K562 (cell line): ENCODE measurements around the gene ZNF565. TPM values are rescaled to one million over a fixed set of nuclear protein-coding genes. Genes with fewer than 3 reads are reported as not detected.

Experiments
- ATAC-seq: fragments of 200-7000 bp; cut with Tn5 transposase; 3 replicates; pipeline ENCODE4 v1.9.1; 2020; ENCODE audit warnings: moderate library complexity
- BruUV-seq: library from RNA; stranded (reverse); fragments of 400-500 nt; replicated peaks from 2 replicates; lab custom pipeline; 2021; lab: Mats Ljungman, UMichigan
- CTCF ChIA-PET: fragments of 300-600 bp; formaldehyde crosslinking; extraction: SDS; loops from one replicate; lab custom pipeline; 2021; ENCODE audit warnings: low intra/inter-chr PET ratio; lab: Yijun Ruan, JAX
- POLR2A ChIA-PET: fragments of 300-600, 350-650 bp; sonication (Branson Sonifier 250); formaldehyde crosslinking; extraction: SDS; loops from one replicate; lab custom pipeline; 2021; ENCODE audit warnings: antibody characterized with exemption, inconsistent platforms; lab: Yijun Ruan, JAX
- DNase-seq, 4 experiments: peaks; one replicate each; pipeline versions ENCODE4 v3.0.0 to v3.0.0-alpha.2; 2011 to 2018; ENCODE audit warnings: low spot score in 3 of 4, mixed read lengths in 3 of 4; ENCODE audit errors: extremely low read depth in 1 of 4
- FAIRE-seq: peaks from 2 replicates; lab custom pipeline; 2011; peaks lifted over from hg19 to GRCh38; lab: Jason Lieb, UNC
- H2AFZ ChIP-seq: 2 replicates; pipeline ENCODE4 v1.6.0; 2011; ENCODE audit warnings: low read depth, low read length, control low read depth, inconsistent platforms
- H3K27ac ChIP-seq: fragments of 200-600 bp; 3 replicates; pipeline ENCODE4 v1.8.0; 2011; ENCODE audit warnings: low read depth, mild to moderate bottlenecking, control low read depth, inconsistent platforms, low read length, moderate library complexity, mixed read lengths; ENCODE audit errors: extremely low read depth
- H3K27me3 ChIP-seq, 2 experiments: fragments of 300-600 bp in 1 of 2; 2 replicates in 1 of 2; 3 replicates in 1 of 2; pipeline versions ENCODE4 v1.6.0 to v1.8.0; 2011; ENCODE audit warnings: inconsistent platforms in 2 of 2, low read length in 2 of 2, mild to moderate bottlenecking in 1 of 2, mixed read lengths in 1 of 2, moderate library complexity in 1 of 2; ENCODE audit not compliant: control insufficient read depth in 2 of 2, insufficient read depth in 2 of 2
- H3K36me3 ChIP-seq: fragments of 300-600 bp; 3 replicates; pipeline ENCODE4 v1.8.0; 2011; ENCODE audit warnings: mild to moderate bottlenecking, low read length, inconsistent platforms; ENCODE audit not compliant: control insufficient read depth, insufficient read depth
- H3K4me1 ChIP-seq, 2 experiments: fragments of 200-600 bp in 1 of 2; replicated peaks in 1 of 2; 2 replicates in 1 of 2; 3 replicates in 1 of 2; pipeline versions ENCODE4 v1.5.1 to v1.8.0; 2011; ENCODE audit warnings: inconsistent platforms in 2 of 2, low read length in 2 of 2, mild to moderate bottlenecking in 1 of 2, mixed read lengths in 1 of 2, moderate library complexity in 1 of 2; ENCODE audit not compliant: control insufficient read depth in 2 of 2, insufficient read depth in 2 of 2
- H3K4me2 ChIP-seq: 2 replicates; pipeline ENCODE4 v1.6.1; 2011; ENCODE audit warnings: low read length, control low read depth, inconsistent platforms, mixed read lengths; ENCODE audit not compliant: insufficient read depth
- H3K4me3 ChIP-seq: fragments of 200-600 bp; sonication (generic), shearing (Covaris generic); 2 replicates; pipeline ENCODE4 v1.5.1; 2016; ENCODE audit warnings: control low read depth, inconsistent platforms
- H3K79me2 ChIP-seq: fragments of 200-600 bp; 3 replicates; pipeline ENCODE4 v1.8.0; 2011; ENCODE audit warnings: low read length, inconsistent platforms; ENCODE audit not compliant: control insufficient read depth, insufficient read depth
- H3K9ac ChIP-seq, 2 experiments: 2 replicates each; pipeline versions ENCODE4 v1.6.0 to v1.6.1; 2011; ENCODE audit warnings: low read depth in 2 of 2, low read length in 2 of 2, control low read depth in 1 of 2, inconsistent platforms in 1 of 2, mild to moderate bottlenecking in 1 of 2, mixed read lengths in 1 of 2; ENCODE audit not compliant: insufficient read depth in 1 of 2
- H3K9me1 ChIP-seq: one replicate; pipeline ENCODE4 v1.6.0; 2011; ENCODE audit warnings: inconsistent platforms, mild to moderate bottlenecking, low read length, moderate library complexity; ENCODE audit not compliant: control insufficient read depth, insufficient read depth
- H3K9me3 ChIP-seq: replicated peaks from 2 replicates; pipeline ENCODE4 v1.5.1; 2011; ENCODE audit warnings: low read depth, low read length, inconsistent platforms; ENCODE audit not compliant: control insufficient read depth, insufficient read depth
- H4K20me1 ChIP-seq: replicated peaks from 2 replicates; pipeline ENCODE4 v1.6.1; 2011; ENCODE audit warnings: low read length, inconsistent platforms, mixed read lengths; ENCODE audit not compliant: control insufficient read depth, insufficient read depth
- BRCA1 ChIP-seq, 2 experiments: fragments of 450-650 bp in 1 of 2; sonication (generic) in 1 of 2; formaldehyde crosslinking in 1 of 2; IDR thresholded peaks; 2 replicates each; pipeline versions ENCODE4 v1.5.0 to v1.6.1; 2017 to 2020; ENCODE audit warnings: mild to moderate bottlenecking in 1 of 2, missing genetic modification reagents in 1 of 2
- DDX20 ChIP-seq: fragments of 450-650 bp; IDR thresholded peaks from 2 replicates; pipeline ENCODE4 v1.6.1; 2016; ENCODE audit warnings: missing genetic modification characterization, low read depth, mild to moderate bottlenecking, missing compliant biosample characterization, moderate library complexity
- DIDO1 ChIP-seq: fragments of 450-650 bp; IDR thresholded peaks from 2 replicates; pipeline ENCODE4 v1.6.1; 2016; ENCODE audit warnings: low read depth, missing biosample characterization, missing genetic modification characterization
- DPF2 ChIP-seq: fragments of 450-650 bp; IDR thresholded peaks from 2 replicates; pipeline ENCODE4 v1.6.1; 2016
- HNRNPLL ChIP-seq: fragments of 200-400 bp; formaldehyde crosslinking; IDR thresholded peaks from 2 replicates; pipeline ENCODE4 v1.6.1; 2017; ENCODE audit warnings: low read length, low read depth, mild to moderate bottlenecking; ENCODE audit not compliant: poor library complexity, severe bottlenecking
- NFYB ChIP-seq: IDR thresholded peaks from 2 replicates; pipeline ENCODE4 v1.6.1; 2011; ENCODE audit warnings: mild to moderate bottlenecking, moderate library complexity; ENCODE audit not compliant: insufficient read length; ENCODE audit errors: extremely low read depth
- NR4A1 ChIP-seq, 2 experiments: fragments of 250-450 bp in 1 of 2; fragments of 450-650 bp in 1 of 2; sonication (Bioruptor Pico) in 1 of 2; IDR thresholded peaks; 2 replicates each; pipeline versions ENCODE4 v1.4.0 to v1.6.1; 2016 to 2020; ENCODE audit warnings: mild to moderate bottlenecking in 2 of 2, missing compliant biosample characterization in 1 of 2, missing genetic modification characterization in 1 of 2, moderate library complexity in 1 of 2
- POLR2G ChIP-seq: fragments of 200-400 bp; formaldehyde crosslinking; IDR thresholded peaks from 2 replicates; pipeline ENCODE4 v1.6.1; 2017; ENCODE audit warnings: low read depth, mild to moderate bottlenecking, antibody characterized with exemption, low read length, moderate library complexity
- POU5F1 ChIP-seq: fragments of 150-350 bp; IDR thresholded peaks from 2 replicates; pipeline ENCODE4 v1.6.1; 2014; ENCODE audit warnings: borderline replicate concordance, low read length, low read depth, mild to moderate bottlenecking; ENCODE audit not compliant: partially characterized antibody
- PURB ChIP-seq: sonication (generic); formaldehyde crosslinking; IDR thresholded peaks from 2 replicates; pipeline ENCODE4 v1.9.0; 2021; ENCODE audit warnings: low read depth, mild to moderate bottlenecking, missing genetic modification reagents
- RBBP5 ChIP-seq: fragments of 200-600 bp; sonication (generic); IDR thresholded peaks from 2 replicates; pipeline ENCODE4 v1.6.1; 2012; ENCODE audit warnings: borderline replicate concordance, mild to moderate bottlenecking, low read length, control low read depth, inconsistent platforms; ENCODE audit not compliant: insufficient read depth, poor library complexity, severe bottlenecking
- TSC22D4 ChIP-seq: fragments of 450-650 bp; IDR thresholded peaks from 2 replicates; pipeline ENCODE4 v1.6.1; 2016; ENCODE audit warnings: missing genetic modification characterization, missing biosample characterization, control low read depth
- ZNF444 ChIP-seq: fragments of 250-450 bp; sonication (Bioruptor Pico); IDR thresholded peaks from 2 replicates; pipeline ENCODE4 v1.4.0; 2020; ENCODE audit warnings: mild to moderate bottlenecking, moderate library complexity
- WGBS: fragments of 100-300 bp; shearing (Covaris generic); methylation state at CpG from one replicate; pipeline ENCODE4 v1.1.6; 2016; ENCODE audit warnings: low coverage, mixed read lengths; ENCODE audit not compliant: insufficient coverage; ENCODE audit errors: missing lambda C conversion rate; 5-methylcytosine and 5-hydroxymethylcytosine counted together
- in situ Hi-C: fragments of 300-500 bp; cut with MboI; formaldehyde crosslinking; loops from 4 replicates; pipeline ENCODE4 v1.15.0; 2018; ENCODE audit warnings: inconsistent platforms, mixed read lengths
- intact Hi-C: fragments of 100-400 bp; cut with micrococcal nuclease; formaldehyde crosslinking; loops from 2 replicates; pipeline ENCODE4 v1.14.2; 2022
- polyA plus RNA-seq, 8 experiments: library from polyadenylated mRNA; depleted of rRNA in 4 of 8; stranded (reverse) in 5 of 8; unstranded in 3 of 8; fragments of >200 nt; fragmentation: Nextera tagmentation in 2 of 8; fragmentation: Illumina TruSeq in 1 of 8; extraction: Ambion mirVana in 2 of 8; extraction: Trizol in 1 of 8; gene quantifications; 2 replicates each; pipeline versions ENCODE4 v1.2.1 to v1.2.3, GENCODE V29; 2011 to 2014; ENCODE audit warnings: inconsistent platforms in 1 of 8, missing spikeins in 1 of 8
- total RNA-seq, 7 experiments: library from RNA; depleted of rRNA in 6 of 7; stranded (reverse); fragments of >200 nt in 6 of 7; fragmentation: Illumina TruSeq in 2 of 7; extraction: Trizol in 2 of 7; gene quantifications; 2 replicates each; pipeline versions ENCODE4 v1.2.1 to v1.2.3, GENCODE V29; 2011 to 2021; ENCODE audit warnings: low replicate concordance in 1 of 7
- TF ChIP-seq, protein P1 (sequence below): fragments of 250-450 bp; sonication (Bioruptor Pico); IDR thresholded peaks from 2 replicates; pipeline ENCODE4 v1.4.0; 2020

Gene ZNF565
- total and polyA plus RNA-seq, 9 of the 15 experiments (the other 6 are each of a cell fraction or from before 2014, with no cell fraction given) = 1.3 to 3.2 (median 2.6) TPM

- H3K79me2 ChIP-seq = peaks cover 63% of the 10 kb centered on the region
- FAIRE-seq (no peak), ATAC-seq (no peak), DNase-seq (peak in 2 of 4 experiments; percentile 30 to 57)
- BruUV-seq = TSS peak; percentile 88
- H3K4me2 ChIP-seq = peak overlapping the region; percentile 99
- H3K9me3 ChIP-seq = no peaks in the 10 kb centered on the region
- H3K27ac ChIP-seq = peak overlapping the region; percentile 97
- peaks cover 22% of the 10 kb centered on the region for H3K36me3 ChIP-seq
- under 1% methylated on average over 27 of the region's 27 CpGs for WGBS
- peak overlapping the region; percentile 80 for H3K4me3 ChIP-seq
- intact Hi-C loops (no loop called here), in situ Hi-C loops (no loop called here)
- H2AFZ ChIP-seq = peak overlapping the region; percentile 99
- peak overlapping the region; percentile 97 to 99 for H3K9ac ChIP-seq
- ChIA-PET POLR2A (interaction anchor here (0.6 to 2.6 kb wide), 13 partner anchors 9 to 1002 kb away, joined by 3 to 13 read pairs (median 4); partner anchors contain the start of genes ZNF383 and ZNF566), CTCF (no interaction called here)
- H3K27me3 ChIP-seq = no peaks in the 10 kb centered on the region
- H3K9me1 ChIP-seq = no peaks in the 10 kb centered on the region
- H4K20me1 ChIP-seq = no peaks in the 10 kb centered on the region
- H3K4me1 ChIP-seq = peaks cover 4 to 17% of the 10 kb centered on the region in 2 experiments; a peak in 4 of 5 replicates
- TF ChIP-seq DPF2 (no peak), POLR2G (no peak), DIDO1 (no peak), BRCA1 (IDR thresholded peaks at IDR 0.05) (no peak), BRCA1 (CRISPR knock-in tag; IDR thresholded peaks at IDR 0.05) (no peak), PURB (no peak), DDX20 (no peak), HNRNPLL (no peak), NFYB (no peak), NR4A1 (CRISPR knock-in tag; IDR thresholded peaks at IDR 0.05) (no peak), NR4A1 (tag; IDR thresholded peaks at IDR 0.05) (no peak), TSC22D4 (no peak), ZNF444 (CRISPR knock-in tag) (0 out of 2 replicates have a peak, but pooled peaks have one; percentile 18), POU5F1 (no peak), RBBP5 (peak; percentile 26)
- TF ChIP-seq, protein P1, sequence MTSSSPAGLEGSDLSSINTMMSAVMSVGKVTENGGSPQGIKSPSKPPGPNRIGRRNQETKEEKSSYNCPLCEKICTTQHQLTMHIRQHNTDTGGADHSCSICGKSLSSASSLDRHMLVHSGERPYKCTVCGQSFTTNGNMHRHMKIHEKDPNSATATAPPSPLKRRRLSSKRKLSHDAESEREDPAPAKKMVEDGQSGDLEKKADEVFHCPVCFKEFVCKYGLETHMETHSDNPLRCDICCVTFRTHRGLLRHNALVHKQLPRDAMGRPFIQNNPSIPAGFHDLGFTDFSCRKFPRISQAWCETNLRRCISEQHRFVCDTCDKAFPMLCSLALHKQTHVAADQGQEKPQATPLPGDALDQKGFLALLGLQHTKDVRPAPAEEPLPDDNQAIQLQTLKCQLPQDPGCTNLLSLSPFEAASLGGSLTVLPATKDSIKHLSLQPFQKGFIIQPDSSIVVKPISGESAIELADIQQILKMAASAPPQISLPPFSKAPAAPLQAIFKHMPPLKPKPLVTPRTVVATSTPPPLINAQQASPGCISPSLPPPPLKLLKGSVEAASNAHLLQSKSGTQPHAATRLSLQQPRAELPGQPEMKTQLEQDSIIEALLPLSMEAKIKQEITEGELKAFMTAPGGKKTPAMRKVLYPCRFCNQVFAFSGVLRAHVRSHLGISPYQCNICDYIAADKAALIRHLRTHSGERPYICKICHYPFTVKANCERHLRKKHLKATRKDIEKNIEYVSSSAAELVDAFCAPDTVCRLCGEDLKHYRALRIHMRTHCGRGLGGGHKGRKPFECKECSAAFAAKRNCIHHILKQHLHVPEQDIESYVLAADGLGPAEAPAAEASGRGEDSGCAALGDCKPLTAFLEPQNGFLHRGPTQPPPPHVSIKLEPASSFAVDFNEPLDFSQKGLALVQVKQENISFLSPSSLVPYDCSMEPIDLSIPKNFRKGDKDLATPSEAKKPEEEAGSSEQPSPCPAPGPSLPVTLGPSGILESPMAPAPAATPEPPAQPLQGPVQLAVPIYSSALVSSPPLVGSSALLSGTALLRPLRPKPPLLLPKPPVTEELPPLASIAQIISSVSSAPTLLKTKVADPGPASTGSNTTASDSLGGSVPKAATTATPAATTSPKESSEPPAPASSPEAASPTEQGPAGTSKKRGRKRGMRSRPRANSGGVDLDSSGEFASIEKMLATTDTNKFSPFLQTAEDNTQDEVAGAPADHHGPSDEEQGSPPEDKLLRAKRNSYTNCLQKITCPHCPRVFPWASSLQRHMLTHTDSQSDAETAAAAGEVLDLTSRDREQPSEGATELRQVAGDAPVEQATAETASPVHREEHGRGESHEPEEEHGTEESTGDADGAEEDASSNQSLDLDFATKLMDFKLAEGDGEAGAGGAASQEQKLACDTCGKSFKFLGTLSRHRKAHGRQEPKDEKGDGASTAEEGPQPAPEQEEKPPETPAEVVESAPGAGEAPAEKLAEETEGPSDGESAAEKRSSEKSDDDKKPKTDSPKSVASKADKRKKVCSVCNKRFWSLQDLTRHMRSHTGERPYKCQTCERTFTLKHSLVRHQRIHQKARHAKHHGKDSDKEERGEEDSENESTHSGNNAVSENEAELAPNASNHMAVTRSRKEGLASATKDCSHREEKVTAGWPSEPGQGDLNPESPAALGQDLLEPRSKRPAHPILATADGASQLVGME (CRISPR knock-in tag) = no peak
These were observed 1.0 kb upstream of the ZNF565 start for GRCh38 chr19:36215276-36216123.
